ENCODE results near the gene CPB2. TPM values are rescaled to one million over a fixed set of nuclear protein-coding genes. Genes with fewer than 3 reads are reported as not detected.

The CPB2 gene
- total and polyA plus RNA-seq, 10 donors = not detected

GRCh38 chr13:46004491-46004890 is 100.3 kb downstream of the CPB2 start:
- intact Hi-C loops (cut with DNase I; ENCODE audit: low total_unique reads) = no loop called here
- TF ChIP-seq POLR2A (IDR thresholded peaks at IDR 0.05) = no peak
- no peak for TF ChIP-seq POLR2AphosphoS5 (IDR thresholded peaks at IDR 0.05)
- TF ChIP-seq CTCF (IDR thresholded peaks at IDR 0.05 in 8 of 11, conservative IDR thresholded peaks at IDR 0.05 in 3 of 11) = no peak
- no peaks in the 10 kb centered on the region for H3K27me3 ChIP-seq (replicated peaks in 1 of 7)
- H3K4me1 ChIP-seq = peaks cover 0 to 10% (median 0%) of the 10 kb centered on the region in 6 donors
- H3K4me3 ChIP-seq = no peak overlapping the region
- H3K27ac ChIP-seq = no peak overlapping the region
- 93 to 100% (median 94%) methylated on average over 1 of the region's 1 CpG for WGBS, 5 donors
- peaks cover 0 to 98% (median 46%) of the 10 kb centered on the region in 6 donors for H3K36me3 ChIP-seq
- H3K9me3 ChIP-seq = no peaks in the 10 kb centered on the region
- DNase-seq = no peak

Other genes with a start within 250 kb of the CPB2 start
- gene ZC3H13, start 52.3 kb downstream of the CPB2 start, total RNA-seq = 10 to 100 TPM; 30.0 to 61.2 (median 43.3) TPM
- gene ZC3H13, start 52.3 kb downstream of the CPB2 start, polyA plus RNA-seq = 10 to 100 TPM in 1 of 3 donors, 1 to 10 TPM in 2; 7.9 to 10.8 (median 8.7) TPM
- 100 to 1,000 TPM; 488 to 968 (median 620) TPM for gene LCP1, start 77.1 kb upstream of the CPB2 start, total RNA-seq
- 100 to 1,000 TPM; 155 to 226 (median 206) TPM for gene LCP1, start 77.1 kb upstream of the CPB2 start, polyA plus RNA-seq
- gene LRRC63, start 106.9 kb upstream of the CPB2 start, total RNA-seq = 1 to 10 TPM in 1 of 7 donors, under 1 TPM in 6; 0.32 to 1.3 (median 0.69) TPM
- gene LRRC63, start 106.9 kb upstream of the CPB2 start, polyA plus RNA-seq = under 1 TPM; 0.04 to 0.11 (median 0.10) TPM